Pulmonary artery endothelial cell (primary cell): Measurements from ENCODE around the gene COG5. TPM values are rescaled to one million over a fixed set of nuclear protein-coding genes. Genes with fewer than 3 reads are reported as not detected.
"Not testable (repeated sequence)": the region's sequence is repeated elsewhere in the genome, so short reads cannot be mapped to it uniquely, and the experiment has no call there.

Experiments used
- DNase-seq: peaks from one replicate; pipeline ENCODE4 v3.0.0-alpha.2; 2011; ENCODE audit warnings: low read depth, low spot score
- total RNA-seq: library from RNA; depleted of rRNA; stranded (reverse); fragments of >200 nt; gene quantifications from 2 replicates; pipeline ENCODE4 v1.2.3, GENCODE V29; 2014

Gene COG5
- total RNA-seq, 1 donor from 2014 or later = 49.7 TPM

- DNase-seq = no peak
These were observed 402.3 kb downstream of the COG5 start for GRCh38 chr7:107161415-107161814.

GRCh38 chr7:107160389-107160788 lies 403.3 kb downstream of the COG5 start:
- DNase-seq = no peak

GRCh38 chr7:107158028-107158427 lies 405.7 kb downstream of the COG5 start:
- DNase-seq = no peak

- no peak for DNase-seq
These were observed 406.6 kb downstream of the COG5 start for GRCh38 chr7:107157091-107157490.

- not testable (repeated sequence) for DNase-seq
These were observed 408.0 kb downstream of the COG5 start for GRCh38 chr7:107155726-107156125.

DNA sequence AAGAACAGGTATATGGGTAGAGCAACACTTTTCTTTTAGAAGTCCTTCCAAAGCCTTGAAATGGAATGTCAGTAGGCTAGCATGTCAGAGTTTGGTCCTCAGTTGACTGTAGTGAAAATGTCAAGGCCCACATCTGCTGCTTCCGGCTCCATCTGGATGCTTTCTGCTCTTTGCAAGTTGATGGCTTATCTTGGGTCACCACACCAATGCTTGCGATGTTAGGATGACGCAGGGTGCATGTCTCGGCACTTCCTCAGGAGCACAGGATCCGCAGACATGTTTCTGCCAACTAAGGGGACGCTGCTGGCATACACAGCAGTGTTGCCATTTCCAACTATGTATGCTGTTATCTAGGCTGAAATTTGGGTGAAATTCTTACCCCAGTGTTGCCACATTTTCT lies 408.9 kb downstream of the COG5 start:
- DNase-seq = no peak

GRCh38 chr7:107152011-107152410 lies 411.7 kb downstream of the COG5 start:
- no peak for DNase-seq

Other genes with a start within 250 kb of the COG5 start
- 0.04 and 0.07 TPM in 2 replicates for gene GPR22, start 93.9 kb downstream of the COG5 start, total RNA-seq
- 5.7 and 8.6 TPM in 2 replicates for gene DUS4L, start 51 bp upstream of the COG5 start, total RNA-seq
- 116 and 131 TPM in 2 replicates for gene BCAP29, start 16.3 kb upstream of the COG5 start, total RNA-seq
- gene SLC26A4, start 96.9 kb upstream of the COG5 start, total RNA-seq = 3.0 and 3.4 TPM in 2 replicates
- gene CBLL1, start 180.2 kb upstream of the COG5 start, total RNA-seq = 13.7 and 21.1 TPM in 2 replicates
- gene SLC26A3, start 239.3 kb upstream of the COG5 start, total RNA-seq = not detected in 2 replicates